Activated naive CD4-positive, alpha-beta T cell treated with Interleukin-2 at 50 U/mL for 16 hours (primary cell): ENCODE data around the gene LAT.
A peak's percentile ranks its signal among the peaks of the same experiment; 100 is the strongest.
"Not testable (repeated sequence)": the region's sequence is repeated elsewhere in the genome, so short reads cannot be mapped to it uniquely, and the experiment has no call there.

Experiments
- DNase-seq: peaks from one replicate; pipeline ENCODE4 v3.0.0-alpha.2; 2020

Gene LAT, protein sequence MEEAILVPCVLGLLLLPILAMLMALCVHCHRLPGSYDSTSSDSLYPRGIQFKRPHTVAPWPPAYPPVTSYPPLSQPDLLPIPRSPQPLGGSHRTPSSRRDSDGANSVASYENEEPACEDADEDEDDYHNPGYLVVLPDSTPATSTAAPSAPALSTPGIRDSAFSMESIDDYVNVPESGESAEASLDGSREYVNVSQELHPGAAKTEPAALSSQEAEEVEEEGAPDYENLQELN

DNA sequence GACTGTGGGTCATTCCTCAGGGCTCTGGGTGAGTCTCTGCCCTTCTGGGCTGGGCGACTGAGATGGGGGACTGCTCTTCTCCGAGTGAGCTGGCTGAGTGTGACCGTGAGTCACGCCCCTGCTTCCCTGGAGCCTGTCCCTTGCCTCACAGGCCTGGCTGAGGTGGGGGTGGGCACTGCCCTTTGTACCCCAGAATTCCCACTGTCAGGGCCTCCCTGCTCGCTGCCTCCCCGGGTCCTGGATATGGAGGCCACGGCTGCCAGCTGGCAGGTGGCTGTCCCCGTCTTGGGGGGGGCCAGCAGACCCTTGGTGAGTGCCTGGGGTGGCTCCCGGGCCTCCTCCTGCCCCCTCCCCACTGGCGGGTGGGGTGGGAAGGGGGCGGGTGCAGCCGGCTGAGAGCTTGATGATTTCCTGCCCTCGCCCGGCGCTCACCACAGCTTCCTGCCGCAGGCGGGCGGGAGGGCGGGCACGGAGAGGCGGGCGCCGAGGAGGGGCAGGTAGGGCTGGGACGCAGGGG lies at the start of gene LAT:
Gene LAT, plus strand, starts transcription at position 434 of the 517 bp plus-strand sequence. CDS start 366 bp downstream, outside the sequence.
- peak; percentile 78 for DNase-seq

DNA sequence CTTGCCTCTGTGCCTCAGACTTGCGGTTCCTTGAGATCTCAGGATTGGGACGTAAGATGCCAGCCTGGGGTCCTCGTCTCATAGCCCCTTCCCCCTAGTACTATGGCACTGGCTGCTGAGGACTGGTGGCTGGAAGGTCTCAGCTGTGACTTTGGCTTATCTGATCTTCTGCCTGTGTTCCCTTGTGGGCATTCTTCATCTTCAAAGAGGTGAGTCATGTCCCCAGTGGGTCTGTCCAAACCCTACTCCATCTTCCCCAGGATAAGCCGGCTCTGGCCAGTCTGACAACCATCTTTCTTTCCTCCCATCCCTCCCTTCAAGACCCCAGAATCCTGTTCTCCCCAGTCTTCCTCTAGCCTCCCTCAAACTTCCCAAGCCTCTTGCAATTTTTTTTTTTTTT lies 49.5 kb upstream of the LAT start:
- no peak for DNase-seq

DNA sequence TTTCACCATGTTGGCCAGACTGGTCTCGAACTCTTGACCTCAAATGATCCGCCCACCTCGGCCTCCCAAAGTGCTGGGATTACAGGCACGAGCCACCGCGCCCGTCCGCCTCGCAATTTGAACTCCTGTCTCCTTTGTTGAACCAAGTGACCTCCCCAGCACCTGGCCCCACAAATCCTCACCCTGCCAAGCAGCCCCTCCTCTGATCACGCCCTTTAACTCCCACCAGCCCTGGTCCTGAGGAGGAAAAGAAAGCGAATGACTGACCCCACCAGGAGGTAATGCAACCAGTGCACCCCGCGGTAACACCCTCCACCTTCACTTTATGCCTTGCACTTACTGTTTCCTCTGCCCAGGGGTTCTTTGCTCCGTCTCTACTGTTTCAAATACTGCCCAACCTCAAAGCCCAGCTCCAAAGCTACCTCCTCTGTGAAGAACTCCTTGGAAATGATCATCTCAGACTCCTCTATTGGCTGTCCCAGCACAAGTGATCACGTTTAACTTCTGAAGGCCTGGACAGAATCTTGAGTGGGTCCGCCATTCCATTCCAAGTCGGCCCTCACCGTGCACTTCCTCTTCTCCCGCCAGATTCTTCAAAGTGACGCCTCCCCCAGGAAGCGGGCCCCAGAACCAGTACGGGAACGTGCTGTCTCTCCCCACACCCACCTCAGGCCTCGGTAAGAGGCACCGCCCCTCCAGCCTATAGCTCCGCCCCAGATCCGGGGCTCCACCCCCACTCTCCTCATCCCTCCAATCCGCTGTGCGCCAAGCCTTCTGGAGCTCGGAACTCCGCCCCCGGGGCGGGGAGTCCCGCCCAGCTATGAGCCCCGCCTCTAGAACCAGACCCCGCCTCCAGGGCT lies 48.7 kb upstream of the LAT start:
- peak; percentile 83 for DNase-seq

DNA sequence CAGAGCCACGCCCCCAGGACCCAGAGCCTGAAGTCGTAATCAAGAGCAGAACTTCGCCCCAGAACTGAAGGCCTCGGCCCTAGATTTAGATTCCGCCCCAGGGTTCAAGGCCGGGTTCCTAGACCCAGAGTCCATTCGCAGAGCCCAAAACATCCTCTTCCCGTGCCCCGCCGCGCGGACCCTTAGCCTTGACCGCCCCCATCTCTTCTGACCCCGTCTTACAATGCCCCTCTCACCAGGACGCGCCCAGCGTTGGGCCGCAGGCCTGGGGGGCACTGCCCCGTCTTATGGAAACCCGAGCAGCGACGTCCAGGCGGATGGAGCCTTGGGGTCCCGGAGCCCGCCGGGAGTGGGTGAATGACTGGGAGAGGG lies 48.1 kb upstream of the LAT start:
- no peak for DNase-seq

DNA sequence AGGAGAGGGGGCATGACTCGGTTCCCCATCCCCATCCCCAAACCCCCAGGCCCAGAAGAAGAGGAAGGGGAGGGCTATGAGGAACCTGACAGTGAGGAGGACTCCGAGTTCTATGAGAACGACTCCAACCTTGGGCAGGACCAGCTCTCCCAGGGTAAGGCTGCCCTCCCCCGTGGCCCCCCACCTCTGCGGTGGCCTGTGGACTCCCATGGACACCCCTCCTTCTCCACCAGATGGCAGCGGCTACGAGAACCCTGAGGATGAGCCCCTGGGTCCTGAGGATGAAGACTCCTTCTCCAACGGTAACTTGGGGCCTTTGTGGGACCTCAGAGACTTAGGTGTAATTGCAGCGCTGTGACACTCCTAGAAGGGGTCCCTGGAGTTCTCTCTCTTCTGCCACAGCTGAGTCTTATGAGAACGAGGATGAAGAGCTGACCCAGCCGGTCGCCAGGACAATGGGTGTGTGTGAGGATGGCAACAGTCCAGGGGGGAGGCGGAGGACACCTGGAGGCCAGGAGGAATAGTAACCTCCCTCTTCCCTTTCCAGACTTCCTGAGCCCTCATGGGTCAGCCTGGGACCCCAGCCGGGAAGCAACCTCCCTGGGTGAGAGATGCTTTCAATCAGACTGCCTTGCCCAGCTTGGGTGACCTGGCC lies 47.5 kb upstream of the LAT start:
- no peak for DNase-seq

DNA sequence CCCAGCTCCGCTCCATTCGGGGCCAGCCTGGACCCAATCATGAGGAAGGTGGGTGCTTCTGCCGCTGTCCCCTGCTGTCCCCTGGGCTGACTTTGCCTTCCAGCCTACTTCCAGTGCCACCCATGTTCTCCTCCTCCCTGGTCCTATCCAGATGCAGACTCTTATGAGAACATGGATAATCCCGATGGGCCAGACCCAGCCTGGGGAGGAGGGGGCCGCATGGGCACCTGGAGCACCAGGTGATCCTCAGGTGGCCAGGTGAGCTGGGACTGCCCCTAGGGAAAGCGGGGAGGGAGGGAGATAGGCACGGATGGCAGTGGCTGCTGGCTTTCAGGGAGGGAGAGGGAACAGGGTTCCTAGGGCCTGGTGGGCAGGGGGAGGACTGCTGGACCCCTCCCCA lies 46.1 kb upstream of the LAT start:
- DNase-seq: no peak

DNA sequence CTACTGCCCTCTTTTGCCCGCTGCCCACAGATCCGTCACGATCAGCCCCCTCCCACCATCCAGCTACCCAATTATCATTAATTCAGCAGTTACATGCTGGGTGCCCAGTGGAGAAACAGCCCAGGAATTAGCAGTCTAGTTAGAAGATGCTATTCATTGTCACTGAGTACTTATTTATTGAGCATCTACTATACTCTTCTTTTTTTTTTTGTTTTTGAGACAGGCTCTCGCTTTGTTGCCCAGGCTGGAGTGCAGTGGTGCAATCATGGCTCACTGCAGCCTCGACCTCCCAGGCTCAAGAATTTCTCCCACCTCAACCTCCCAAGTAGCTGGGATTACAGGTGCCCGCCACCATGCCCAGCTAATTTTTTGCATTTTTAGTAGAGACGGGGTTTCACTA lies 45.0 kb upstream of the LAT start:
- DNase-seq: not testable (repeated sequence)

DNA sequence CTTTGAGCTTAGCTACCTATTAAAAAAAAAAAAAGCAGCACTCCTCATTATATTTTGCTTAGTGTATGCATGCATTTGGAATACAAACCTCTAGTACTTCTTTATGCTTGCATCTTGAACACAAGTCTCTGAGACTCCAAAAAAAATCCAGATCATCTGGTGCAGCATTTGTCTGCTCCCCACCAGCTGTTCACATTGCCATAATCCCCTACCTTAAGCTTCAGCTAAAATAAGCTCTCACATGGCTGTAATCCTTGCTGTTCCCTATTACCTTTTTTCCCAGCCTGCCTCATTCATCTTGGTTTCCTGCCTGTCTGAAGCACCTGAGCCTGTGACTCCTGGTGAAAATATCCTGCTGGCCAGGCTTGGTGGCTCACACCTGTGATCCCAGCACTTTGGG lies 41.6 kb upstream of the LAT start:
- DNase-seq: no peak

DNA sequence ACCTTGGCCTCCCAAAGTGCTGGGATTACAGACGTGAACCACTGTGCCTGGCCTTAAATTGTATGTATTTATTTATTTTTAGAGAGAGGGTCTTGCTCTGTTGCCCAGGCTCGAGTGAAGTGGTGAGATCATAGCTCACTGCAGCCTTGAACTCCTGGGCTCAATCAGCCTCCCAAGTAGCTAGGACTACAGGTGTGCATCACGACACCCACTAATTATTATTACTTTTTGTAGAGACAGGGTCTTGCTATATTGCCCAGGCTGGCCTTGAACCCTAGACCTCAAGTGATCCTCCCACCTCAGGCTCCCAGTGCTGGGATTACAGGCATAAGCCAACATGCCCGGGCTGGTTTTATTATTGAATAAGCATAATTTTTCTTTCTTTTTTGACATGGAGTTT lies 38.2 kb upstream of the LAT start:
- no peak for DNase-seq

DNA sequence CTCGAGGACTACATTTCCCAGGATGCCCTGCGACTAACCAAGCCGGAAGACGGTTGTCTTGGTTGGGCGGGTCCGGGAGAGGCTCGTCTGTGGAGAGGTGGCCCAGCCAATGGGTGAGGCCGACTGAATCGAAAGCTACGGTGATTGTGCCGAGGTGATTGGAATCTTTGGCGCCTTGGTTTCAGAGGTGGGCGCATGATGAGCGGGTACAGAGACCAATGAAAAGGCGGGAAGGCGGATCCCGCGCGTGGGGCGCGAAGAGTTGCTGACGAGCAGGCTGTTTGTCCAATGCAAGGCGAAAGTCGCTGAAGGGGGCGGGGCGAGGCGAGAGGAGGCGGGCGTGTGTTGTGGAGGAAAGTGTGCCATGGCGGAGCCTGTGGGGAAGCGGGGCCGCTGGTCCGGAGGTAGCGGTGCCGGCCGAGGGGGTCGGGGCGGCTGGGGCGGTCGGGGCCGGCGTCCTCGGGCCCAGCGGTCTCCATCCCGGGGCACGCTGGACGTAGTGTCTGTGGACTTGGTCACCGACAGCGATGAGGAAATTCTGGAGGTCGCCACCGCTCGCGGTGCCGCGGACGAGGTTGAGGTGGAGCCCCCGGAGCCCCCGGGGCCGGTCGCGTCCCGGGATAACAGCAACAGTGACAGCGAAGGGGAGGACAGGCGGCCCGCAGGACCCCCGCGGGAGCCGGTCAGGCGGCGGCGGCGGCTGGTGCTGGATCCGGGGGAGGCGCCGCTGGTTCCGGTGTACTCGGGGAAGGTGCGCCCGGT lies 34.0 kb upstream of the LAT start, which contains the start of gene NFATC2IP:
Gene NFATC2IP, plus strand, starts transcription at position 290 of the 762 bp plus-strand sequence. Its CDS starts 75 bp downstream, at position 365.
- DNase-seq: peak; percentile 100

DNA sequence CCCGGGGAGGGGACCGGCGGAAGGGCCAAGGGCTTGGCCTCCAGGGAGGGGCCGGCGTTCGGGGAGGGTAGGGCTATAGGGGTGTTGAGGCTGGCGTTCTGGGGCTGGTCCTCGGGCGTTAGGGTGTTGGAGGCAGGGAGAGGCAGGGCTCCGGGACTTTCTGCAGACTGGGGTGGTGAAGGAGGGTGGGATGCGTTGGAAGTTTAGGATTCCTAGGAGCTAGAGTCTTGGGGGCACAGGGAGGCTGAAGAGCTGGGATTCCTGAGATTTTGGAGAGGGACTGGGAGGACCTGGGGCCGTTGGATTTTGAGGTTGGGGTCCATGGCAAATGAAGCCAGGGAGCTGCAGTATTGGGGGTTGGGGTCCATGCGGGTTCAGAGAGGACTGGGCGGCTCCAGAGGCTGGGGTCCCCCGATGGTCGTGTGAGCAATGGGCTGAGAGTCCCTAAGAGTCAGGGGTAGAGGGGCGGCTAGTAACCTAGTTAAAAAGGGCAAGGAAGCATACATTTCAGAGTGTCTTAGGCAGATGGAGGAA lies 33.4 kb upstream of the LAT start:
- no peak for DNase-seq

DNA sequence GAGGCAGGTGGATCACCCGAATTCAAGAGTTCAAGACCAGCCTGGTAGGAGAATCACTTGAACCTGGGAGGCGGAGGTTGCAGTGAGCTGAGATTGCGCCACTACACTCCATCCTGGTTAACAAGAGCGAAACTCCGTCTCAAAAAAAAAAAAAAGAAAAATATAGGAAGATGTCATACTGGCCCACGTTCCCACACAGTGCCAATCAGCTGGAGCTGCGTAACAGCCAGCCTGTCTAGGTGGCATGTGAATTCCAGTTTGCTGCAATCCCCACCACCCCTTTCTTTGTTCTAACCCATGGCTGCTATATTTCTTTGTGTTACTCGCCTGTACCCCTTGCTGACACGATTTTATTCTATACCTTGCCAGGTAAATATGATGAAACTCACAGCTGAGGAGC lies 26.6 kb upstream of the LAT start:
- DNase-seq: no peak

DNA sequence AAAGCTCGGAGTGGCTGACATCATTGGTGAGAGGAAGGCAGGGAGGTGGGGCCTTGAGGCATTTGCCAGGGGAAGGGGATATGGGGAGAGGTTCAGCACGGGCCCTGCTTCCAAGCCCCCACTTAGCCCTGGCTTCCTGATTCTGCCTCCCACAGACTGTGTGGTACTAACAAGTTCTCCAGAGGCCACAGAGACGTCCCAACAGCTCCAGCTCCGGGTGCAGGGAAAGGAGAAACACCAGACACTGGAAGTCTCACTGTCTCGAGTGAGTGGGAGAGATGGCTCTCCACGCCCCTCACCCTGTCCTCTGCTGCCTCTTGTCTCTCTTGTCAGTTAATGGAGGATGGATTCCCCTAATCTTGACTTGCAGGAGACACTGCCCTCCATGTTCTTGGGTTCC lies 26.0 kb upstream of the LAT start:
- no peak for DNase-seq

DNA sequence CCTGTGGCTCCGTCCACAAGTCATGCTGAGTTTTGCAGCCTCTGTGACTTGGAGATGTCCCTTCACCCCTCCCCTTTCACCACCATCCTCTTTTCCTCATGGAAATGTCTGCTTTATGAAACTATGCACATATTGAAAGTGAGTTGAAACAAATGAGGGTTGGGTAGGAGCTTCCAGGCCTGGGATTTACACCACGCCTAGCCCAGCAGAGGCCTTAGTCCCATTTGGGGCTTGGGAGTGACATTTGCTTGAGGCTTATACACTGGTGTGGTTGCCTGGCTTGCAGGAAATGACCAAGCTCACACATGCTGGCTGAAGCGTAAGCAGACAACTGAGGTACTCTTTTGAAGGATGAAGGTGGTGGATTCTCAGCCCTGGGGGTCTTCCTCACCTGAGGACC lies 20.8 kb upstream of the LAT start:
- DNase-seq: no peak

DNA sequence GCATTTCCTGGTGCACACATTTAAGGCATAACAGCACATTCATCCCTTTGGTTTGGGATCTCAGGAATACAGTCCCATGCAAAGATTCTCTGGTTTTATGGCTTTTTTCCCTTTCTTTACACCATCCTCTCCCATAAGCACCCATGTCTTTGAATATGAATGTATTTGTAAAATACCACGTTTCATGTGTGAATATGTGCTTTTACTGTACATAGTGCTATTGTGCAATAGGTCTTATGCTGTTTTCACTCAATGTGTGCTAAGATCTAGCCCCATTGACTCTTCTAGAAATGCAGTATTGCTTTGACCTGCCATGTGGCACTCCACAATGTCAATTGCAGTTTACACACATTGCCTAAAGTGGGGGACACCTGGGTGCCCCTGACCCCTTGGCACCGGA lies 20.4 kb upstream of the LAT start:
- no peak for DNase-seq

DNA sequence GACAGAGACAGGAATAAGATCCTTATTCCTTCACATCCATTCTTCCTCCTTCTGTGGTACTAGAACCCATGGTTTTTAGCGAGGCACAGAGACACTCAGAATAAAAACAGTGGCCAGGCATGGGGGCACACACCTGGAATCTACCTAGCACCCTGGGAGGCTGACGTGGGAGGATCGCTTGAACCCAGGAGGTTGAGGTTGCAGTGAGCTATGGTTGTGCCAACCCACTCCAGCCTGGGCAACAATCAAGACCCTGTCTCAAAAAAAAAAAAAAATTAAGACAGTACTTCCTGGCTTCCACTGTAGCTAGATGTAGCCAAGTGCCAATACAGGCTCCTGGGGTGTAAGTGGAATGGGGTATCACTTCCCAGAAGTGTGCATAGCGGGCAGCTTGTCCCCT lies 17.7 kb upstream of the LAT start:
- no peak for DNase-seq

DNA sequence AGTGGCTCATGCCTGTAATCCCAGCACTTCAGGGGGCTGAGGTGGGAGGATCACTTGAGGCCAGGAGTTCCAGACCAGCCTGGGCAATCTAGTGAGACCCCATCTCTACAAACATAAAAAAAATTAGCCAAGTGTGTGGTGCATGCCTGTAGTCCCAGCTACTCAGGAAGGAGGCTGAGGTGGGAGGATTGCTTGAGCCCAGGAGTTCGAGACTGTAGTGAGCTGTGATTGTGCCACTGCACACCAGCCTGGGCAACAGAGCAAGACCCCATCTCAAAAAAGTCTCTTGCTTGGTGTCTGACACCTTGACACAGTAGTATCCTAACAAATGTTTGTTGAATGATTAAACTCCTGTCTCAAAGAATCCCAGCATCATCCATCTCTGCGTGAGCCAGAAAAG lies 15.2 kb upstream of the LAT start:
- DNase-seq: not testable (repeated sequence)

DNA sequence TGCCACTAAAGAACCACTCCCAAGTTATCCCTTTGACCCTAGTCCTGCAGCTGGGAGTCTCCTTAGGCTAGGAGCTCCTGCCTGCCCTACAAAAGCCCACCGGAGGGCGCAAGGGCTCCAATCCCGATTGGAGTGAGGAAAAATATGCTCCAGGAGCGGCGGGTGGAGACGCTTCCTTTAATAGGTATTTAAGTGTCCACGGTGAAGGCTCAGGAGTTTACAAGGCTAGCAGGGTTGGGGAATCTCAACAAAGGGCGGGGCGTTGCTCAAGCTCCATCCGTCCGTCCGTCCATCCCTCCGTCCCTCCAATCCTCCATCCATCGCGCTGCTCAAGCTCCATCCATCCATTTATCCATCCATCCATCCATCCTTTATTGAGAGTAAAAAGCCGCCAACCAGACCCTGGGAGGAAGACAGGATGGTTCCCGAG lies 10.8 kb upstream of the LAT start:
- peak; percentile 41 for DNase-seq

DNA sequence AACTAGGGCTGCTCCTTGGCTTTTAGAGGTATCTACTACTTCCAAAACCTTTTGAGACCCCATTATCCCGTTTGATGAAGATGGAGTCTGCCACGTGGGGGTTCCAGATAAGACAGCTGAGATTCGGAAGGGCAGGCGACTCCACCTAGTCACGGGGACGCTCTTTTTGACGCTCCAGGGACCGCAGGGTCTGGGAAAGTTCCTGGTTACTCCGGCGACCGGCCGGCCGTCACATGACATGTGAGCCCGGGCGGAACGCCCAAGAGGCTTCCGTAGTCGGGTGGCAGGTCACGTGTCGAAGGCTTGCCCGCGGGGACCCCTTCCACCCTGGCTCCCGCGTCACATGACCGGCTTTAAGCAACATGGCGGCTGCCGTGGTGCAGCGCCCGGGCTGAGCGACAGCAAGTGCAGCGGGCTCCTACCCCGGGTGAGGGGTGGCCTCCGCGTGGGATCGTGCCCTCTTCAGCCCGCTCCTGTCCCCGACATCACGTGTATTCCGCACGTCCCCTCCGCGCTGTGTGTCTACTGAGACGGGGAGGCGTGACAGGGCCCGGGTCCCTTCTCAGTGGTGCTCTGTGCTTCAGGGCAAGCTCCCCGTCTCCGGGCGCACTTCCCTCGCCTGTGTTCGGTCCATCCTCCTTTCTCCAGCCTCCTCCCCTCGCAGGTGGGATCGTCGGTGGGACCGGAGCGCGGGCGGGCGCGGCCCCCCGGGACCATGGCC lies 10.3 kb upstream of the LAT start, which contains the start of gene SPNS1:
Gene SPNS1, plus strand, starts transcription at position 342 of the 721 bp plus-strand sequence. Its CDS starts 374 bp downstream, at position 716.
- peak; percentile 93 for DNase-seq

DNA sequence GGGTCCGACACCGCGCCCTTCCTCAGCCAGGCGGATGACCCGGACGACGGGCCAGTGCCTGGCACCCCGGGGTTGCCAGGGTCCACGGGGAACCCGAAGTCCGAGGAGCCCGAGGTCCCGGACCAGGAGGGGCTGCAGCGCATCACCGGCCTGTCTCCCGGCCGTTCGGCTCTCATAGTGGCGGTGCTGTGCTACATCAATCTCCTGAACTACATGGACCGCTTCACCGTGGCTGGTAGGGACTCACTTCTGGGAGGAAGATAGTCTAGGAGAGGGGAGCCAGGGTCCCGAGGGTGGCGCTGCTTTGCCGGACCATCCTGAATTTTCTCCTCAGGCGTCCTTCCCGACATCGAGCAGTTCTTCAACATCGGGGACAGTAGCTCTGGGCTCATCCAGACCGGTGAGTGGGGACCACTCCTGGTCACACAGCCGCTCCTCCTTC lies 9.7 kb upstream of the LAT start:
- no peak for DNase-seq
